GM21515 (cell line): ENCODE results near the gene PEF1.

Experiments used
- ATAC-seq: cut with Tn5 transposase; IDR thresholded peaks from one replicate; pipeline ENCODE4 v1.9.1; 2021; ENCODE audit not compliant: unreplicated experiment

The PEF1 gene

GRCh38 chr1:31586376-31587327, 58.0 kb downstream of the PEF1 start:
- no peak for ATAC-seq

GRCh38 chr1:31585736-31586365, 58.8 kb downstream of the PEF1 start:
- ATAC-seq = no peak

- no peak for ATAC-seq
Measured at GRCh38 chr1:31584869-31585735, 59.6 kb downstream of the PEF1 start.

- no peak for ATAC-seq
Measured at GRCh38 chr1:31583995-31584868, 60.4 kb downstream of the PEF1 start.

DNA sequence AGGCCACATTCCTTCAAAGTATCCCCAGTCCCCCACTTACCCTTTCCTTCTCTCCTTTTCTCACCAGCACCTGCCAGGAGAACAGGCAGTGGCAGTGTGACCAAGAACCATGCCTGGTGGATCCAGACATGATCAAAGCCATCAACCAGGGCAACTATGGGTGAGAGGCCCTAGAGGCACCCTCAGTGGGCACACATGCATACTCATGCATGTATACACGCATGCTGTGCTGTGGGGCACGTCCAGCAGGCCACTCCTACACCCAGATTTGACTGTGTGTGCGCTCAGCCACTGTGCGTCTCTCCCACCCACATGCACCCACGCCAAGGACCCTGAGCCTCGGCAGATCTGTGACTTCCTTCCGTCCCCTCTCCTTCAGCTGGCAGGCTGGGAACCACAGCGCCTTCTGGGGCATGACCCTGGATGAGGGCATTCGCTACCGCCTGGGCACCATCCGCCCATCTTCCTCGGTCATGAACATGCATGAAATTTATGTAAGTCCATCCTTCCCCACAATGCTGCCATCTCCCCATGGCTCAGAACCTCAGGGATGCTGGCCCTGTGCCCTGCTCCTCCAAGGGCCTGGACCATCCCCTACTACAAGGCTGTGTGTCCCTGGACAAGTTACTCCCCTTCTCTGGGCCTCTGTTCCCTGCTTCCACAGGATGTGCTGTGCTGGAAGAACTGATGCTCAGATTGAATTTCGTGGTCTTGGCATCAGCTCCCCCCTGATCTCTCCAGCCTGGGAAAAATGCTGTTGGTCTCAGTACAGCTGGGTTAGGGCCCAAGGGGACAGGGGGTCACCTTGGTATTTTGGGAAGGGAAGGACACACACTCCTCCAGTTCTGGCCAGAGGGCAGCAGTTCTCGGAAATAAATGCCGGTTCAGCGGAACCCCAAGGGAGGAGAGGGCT, 61.3 kb downstream of the PEF1 start:
- ATAC-seq = no peak

DNA sequence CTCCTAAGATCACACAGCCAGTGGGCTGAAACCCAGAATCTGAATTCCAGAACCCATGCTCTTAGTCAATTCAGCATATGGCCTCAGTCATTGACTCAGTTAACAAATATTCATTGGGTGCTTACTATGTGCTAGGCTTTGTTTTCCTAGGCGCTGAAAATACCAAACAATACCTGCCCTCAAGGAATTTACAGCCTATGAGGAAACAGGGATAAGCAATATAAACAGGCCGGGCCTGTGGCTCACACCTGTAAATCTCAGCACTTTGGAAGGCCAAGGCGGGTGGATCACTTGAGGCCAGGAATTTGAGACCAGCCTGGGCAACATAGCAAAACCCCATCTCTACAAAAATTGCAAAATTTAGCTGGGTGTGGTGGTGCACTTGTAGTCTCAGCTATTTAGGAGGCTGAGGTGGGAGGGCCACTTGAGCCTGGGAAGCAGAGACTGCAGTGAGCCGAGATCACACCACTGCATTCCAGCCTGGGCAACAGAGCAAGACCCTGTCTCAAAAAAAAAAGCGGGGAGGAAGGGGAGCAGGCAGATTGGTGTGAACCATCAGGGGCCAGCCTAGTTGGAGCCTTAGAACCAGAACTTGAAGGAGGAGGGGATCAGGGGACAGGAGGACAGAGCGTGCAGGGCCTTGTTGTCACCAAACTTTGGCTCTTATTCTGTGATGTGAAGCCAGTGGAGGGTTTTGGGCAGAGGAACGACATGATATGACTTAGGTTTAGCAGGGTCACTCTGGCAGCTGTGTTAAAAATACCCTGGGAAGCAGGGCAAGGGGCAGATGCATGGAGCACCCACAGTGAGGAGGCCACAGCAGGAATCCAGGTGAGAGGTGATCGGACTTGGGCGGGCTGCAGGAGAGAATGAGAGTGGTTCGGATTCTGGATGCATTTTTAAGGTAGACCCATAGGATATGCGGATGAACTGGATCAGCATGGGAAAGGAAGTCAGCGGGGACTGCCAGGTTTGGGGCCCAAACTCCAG, 62.6 kb downstream of the PEF1 start:
- no peak for ATAC-seq

DNA sequence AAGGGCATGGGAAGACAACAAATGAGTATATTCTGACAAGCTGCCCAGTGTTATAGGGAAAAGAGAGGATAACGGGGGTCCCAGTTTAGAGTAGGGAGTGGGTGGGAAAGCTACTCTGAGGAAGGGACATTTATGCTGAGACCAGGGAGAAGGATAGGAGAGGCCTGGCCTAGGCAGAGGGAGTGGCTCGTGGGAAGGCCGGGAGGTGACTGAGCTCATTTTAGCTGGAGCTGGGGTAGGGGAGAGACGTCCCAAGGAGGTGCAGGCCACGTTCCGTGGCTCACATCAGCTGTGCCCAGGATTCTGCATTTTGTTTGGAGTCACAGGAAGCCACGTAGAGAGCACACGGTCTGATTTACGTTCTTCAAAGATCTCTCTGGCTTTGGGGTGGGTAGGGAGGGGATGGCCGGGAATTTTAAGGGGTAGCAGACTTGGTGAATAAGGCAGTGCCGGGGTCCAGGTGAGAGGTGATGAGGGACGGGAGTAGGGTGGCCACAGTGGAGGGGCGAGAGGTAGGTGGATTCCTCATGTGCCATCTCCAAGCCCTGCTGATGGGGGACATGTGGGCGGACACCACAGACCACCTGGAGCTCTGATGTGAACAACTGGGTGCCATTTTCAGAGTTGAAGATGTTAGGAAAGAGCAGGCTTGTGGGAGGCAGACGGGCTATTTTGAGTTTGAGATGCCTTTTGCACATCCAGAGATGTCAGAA, 63.6 kb downstream of the PEF1 start:
- ATAC-seq = no peak

DNA sequence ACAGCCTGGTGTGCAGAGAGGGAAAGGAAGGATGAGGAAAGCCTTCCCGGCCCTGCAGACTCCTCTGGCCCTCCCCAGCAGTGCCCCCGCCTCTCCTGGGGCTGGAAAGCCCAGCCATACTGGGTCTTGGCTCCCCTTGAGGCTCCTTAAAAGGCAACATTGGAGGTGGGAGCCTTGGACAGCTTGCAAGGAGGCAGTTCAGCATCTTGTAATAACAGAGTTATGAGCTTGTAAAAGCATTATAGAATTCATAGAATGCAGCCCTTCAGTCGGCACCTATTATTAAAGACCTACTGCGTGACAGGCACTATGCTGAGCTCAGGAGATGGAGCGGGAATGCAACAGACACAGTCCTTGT, 64.2 kb downstream of the PEF1 start:
- no peak for ATAC-seq
